Psoas muscle (tissue), 8 donors: ENCODE data around the gene RLN2. TPM values are rescaled to one million over a fixed set of nuclear protein-coding genes. Genes with fewer than 3 reads are reported as not detected.
"Not testable (repeated sequence)": the region's sequence is repeated elsewhere in the genome, so short reads cannot be mapped to it uniquely, and the experiment has no call there.

ENCODE experiments used
- ATAC-seq, 4 donors: fragments of 200-7000 bp; cut with Tn5 transposase; one replicate each; pipeline ENCODE4 v1.9.1; 2020; ENCODE audit warnings: moderate library complexity in 3 of 4, mild to moderate bottlenecking in 2 of 4
- DNase-seq, 2 donors: peaks; one replicate each; pipeline ENCODE4 v3.0.0-alpha.2; 2020
- H3K27ac ChIP-seq: fragments of 200-600 bp; one replicate; pipeline ENCODE4 v1.8.0; 2022
- H3K27me3 ChIP-seq, 3 donors: fragments of 200-600 bp in 1 of 3; one replicate each; pipeline versions ENCODE4 v1.6.1 to v1.8.0; 2013 to 2022; ENCODE audit warnings: low read length in 2 of 3, mild to moderate bottlenecking in 2 of 3, moderate library complexity in 1 of 3; ENCODE audit not compliant: insufficient read depth in 3 of 3
- H3K36me3 ChIP-seq, 2 donors: fragments of 200-600 bp in 1 of 2; one replicate each; pipeline versions ENCODE4 v1.6.1 to v1.8.0; 2013 to 2022; ENCODE audit warnings: low read depth in 1 of 2, mild to moderate bottlenecking in 1 of 2, moderate library complexity in 1 of 2; ENCODE audit not compliant: insufficient read depth in 1 of 2
- H3K4me1 ChIP-seq: fragments of 200-600 bp; one replicate; pipeline ENCODE4 v1.8.0; 2022
- H3K4me3 ChIP-seq: fragments of 200-600 bp; one replicate; pipeline ENCODE4 v1.8.0; 2022; ENCODE audit warnings: mild to moderate bottlenecking
- H3K9me3 ChIP-seq: fragments of 200-600 bp; one replicate; pipeline ENCODE4 v1.8.0; 2022
- CTCF ChIP-seq: fragments of 200-600 bp; IDR thresholded peaks from one replicate; pipeline ENCODE4 v1.8.0; 2022; ENCODE audit warnings: antibody characterized with exemption
- WGBS, 3 donors: extraction: QIAGEN DNeasy Blood & Tissue Kit; methylation state at CpG; one replicate each; pipeline versions ENCODE4 v1.1.6 to v1.1.7; 2013; 5-methylcytosine and 5-hydroxymethylcytosine counted together
- intact Hi-C, 2 donors: fragments of 100-400 bp; cut with DNase I; formaldehyde crosslinking; loops; one replicate each; pipeline versions ENCODE4 v1.11.0 to v1.14.2; 2022
- long read RNA-seq, 2 donors: library from polyadenylated mRNA; unstranded; transcript quantifications; one replicate each; pipeline ENCODE4 v2.0.0, GENCODE V29; 2021
- polyA plus RNA-seq, 3 donors: library from polyadenylated mRNA; stranded (reverse); fragments of 200-250 nt; gene quantifications; one replicate each; pipeline ENCODE4 v1.2.3, GENCODE V29; 2013
- total RNA-seq, 4 donors: library from RNA; stranded (reverse); fragmentation: NEBNext Ultra II Directional in 2 of 4; extraction: Animal tissue kit (Norgen Biotek cat#: 25700) in 2 of 4; gene quantifications; one replicate each; pipeline versions ENCODE4 v1.2.1 to v1.2.4, GENCODE V29; 2021 to 2023
- donor health status: healthy with polysubstance abuse.
- donor health status: DM: no; HTN: no; CAD: no; lungs with moderate emphysema.
- donor health status: Bipolar disorder and iron deficiency.
- donor health status: healthy.
- donor health status: DM: yes; HTN: yes; CAD: no.
- donor health status: DM: no; HTN: no; CAD: no.
- donor health status: DM: no; HTN: no; CAD: no.
- donor health status: DM: yes; HTN: yes; CAD: no.

RLN2 gene
- total RNA-seq (not detected), polyA plus RNA-seq (under 1 TPM in 1 of 3 donors, not detected in 2; 0.17 TPM)
- long read RNA-seq, donor 1: 0 reads
- long read RNA-seq, donor 2: 0 reads

- intact Hi-C loops, DNase-seq, H3K27me3 ChIP-seq, H3K36me3 ChIP-seq, H3K9me3 ChIP-seq, H3K27ac ChIP-seq, H3K4me1 ChIP-seq, H3K4me3 ChIP-seq: not testable (repeated sequence)
- 26 to 36% (median 32%) methylated on average over 15 of the region's 50 CpGs for WGBS, 3 donors
- ATAC-seq: peak; percentile 99 to 100 (median 100)
These were observed at the start of gene RLN2 for GRCh38 chr9:5303840-5304795. RLN2 (minus strand) TSS chr9:5304716; CDS start chr9:5304580, 136 bp downstream.

GRCh38 chr9:5354184-5354583 is 49.7 kb upstream of the RLN2 start:
- Histone ChIP-seq H3K4me1 (no peaks in the 10 kb centered on the region), H3K4me3 (no peak overlapping the region), H3K9me3 (peaks cover 3% of the 10 kb centered on the region), H3K27ac (no peak overlapping the region), H3K27me3 (no peaks in the 10 kb centered on the region), H3K36me3 (no peaks in the 10 kb centered on the region)
- intact Hi-C loops: no loop called here
- 96 to 98% (median 97%) methylated on average over 2 of the region's 2 CpGs for WGBS, 3 donors
- no peak for TF ChIP-seq CTCF
- ATAC-seq: no peak
- DNase-seq: no peak

GRCh38 chr9:5352637-5353248 is 48.2 kb upstream of the RLN2 start:
- WGBS, 3 donors: 71 to 92% (median 85%) methylated on average over 1 of the region's 1 CpG
- Histone ChIP-seq H3K9me3 (peaks cover 3% of the 10 kb centered on the region), H3K4me3 (no peak overlapping the region), H3K36me3 (no peaks in the 10 kb centered on the region), H3K4me1 (no peaks in the 10 kb centered on the region), H3K27me3 (no peaks in the 10 kb centered on the region), H3K27ac (no peak overlapping the region)
- TF ChIP-seq CTCF: no peak
- ATAC-seq (no peak), DNase-seq (no peak)
- intact Hi-C loops: no loop called here

GRCh38 chr9:5338992-5339981 is 34.8 kb upstream of the RLN2 start, which contains the start of gene RLN1:
RLN1 (minus strand) TSS chr9:5339876; CDS start chr9:5339746, 130 bp downstream.
- intact Hi-C loops, H3K9me3 ChIP-seq: not testable (repeated sequence)
- ATAC-seq: peak; percentile 100

GRCh38 chr9:5336688-5337087 is 32.2 kb upstream of the RLN2 start:
- TF ChIP-seq CTCF: no peak
- WGBS, 3 donors: 68 to 80% (median 76%) methylated on average over 4 of the region's 4 CpGs

More at GRCh38 chr9:5338992-5339981, 34.8 kb upstream of the RLN2 start, which contains the start of gene RLN1:
- DNase-seq, H3K27me3 ChIP-seq, H3K27ac ChIP-seq, H3K4me1 ChIP-seq, H3K36me3 ChIP-seq: not testable (repeated sequence)
- H3K4me3 ChIP-seq: peak within 1 kb of the TSS; percentile 38
- WGBS, 3 donors: 12 to 21% (median 16%) methylated on average over 13 to 14 of the region's 50 CpGs

GRCh38 chr9:5331276-5331675 is 26.8 kb upstream of the RLN2 start:
- H3K27me3 ChIP-seq, H3K36me3 ChIP-seq, DNase-seq, H3K4me3 ChIP-seq, intact Hi-C loops, ATAC-seq, H3K27ac ChIP-seq, H3K9me3 ChIP-seq, H3K4me1 ChIP-seq: not testable (repeated sequence)
- WGBS, 3 donors: 79 to 89% (median 87%) methylated on average over 3 of the region's 3 CpGs

More at GRCh38 chr9:5336688-5337087, 32.2 kb upstream of the RLN2 start:
- H3K27ac ChIP-seq: no peak overlapping the region
- no peaks in the 10 kb centered on the region for H3K9me3 ChIP-seq
- H3K27me3 ChIP-seq: no peaks in the 10 kb centered on the region
- H3K36me3 ChIP-seq: no peaks in the 10 kb centered on the region
- H3K4me3 ChIP-seq: no peak overlapping the region
- intact Hi-C loops: no loop called here
- DNase-seq (no peak), ATAC-seq (no peak)
- H3K4me1 ChIP-seq: no peaks in the 10 kb centered on the region
